ENCODE results near the gene PCDHB9. TPM values are rescaled to one million over a fixed set of nuclear protein-coding genes. Genes with fewer than 3 reads are reported as not detected.
A peak's percentile ranks its signal among the peaks of the same experiment; 100 is the strongest.
"Not testable (repeated sequence)": the region's sequence is repeated elsewhere in the genome, so short reads cannot be mapped to it uniquely, and the experiment has no call there.

The PCDHB9 gene
- polyA plus RNA-seq, 3 donors = 4.1 to 4.4 (median 4.3) TPM

DNA sequence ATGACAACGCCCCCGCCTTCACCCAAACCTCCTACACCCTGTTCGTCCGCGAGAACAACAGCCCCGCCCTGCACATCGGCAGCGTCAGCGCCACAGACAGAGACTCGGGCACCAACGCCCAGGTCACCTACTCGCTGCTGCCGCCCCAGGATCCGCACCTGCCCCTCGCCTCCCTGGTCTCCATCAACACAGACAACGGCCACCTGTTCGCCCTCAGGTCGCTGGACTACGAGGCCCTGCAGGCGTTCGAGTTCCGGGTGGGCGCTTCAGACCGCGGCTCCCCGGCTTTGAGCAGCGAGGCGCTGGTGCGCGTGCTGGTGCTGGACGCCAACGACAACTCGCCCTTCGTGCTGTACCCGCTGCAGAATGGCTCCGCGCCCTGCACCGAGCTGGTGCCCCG is 7.6 kb upstream of the PCDHB9 start:
- not testable (repeated sequence) for DNase-seq (ENCODE audit: extremely low read depth in 1 of 11, low read depth in 9 of 11, low spot score in 4 of 11)

DNA sequence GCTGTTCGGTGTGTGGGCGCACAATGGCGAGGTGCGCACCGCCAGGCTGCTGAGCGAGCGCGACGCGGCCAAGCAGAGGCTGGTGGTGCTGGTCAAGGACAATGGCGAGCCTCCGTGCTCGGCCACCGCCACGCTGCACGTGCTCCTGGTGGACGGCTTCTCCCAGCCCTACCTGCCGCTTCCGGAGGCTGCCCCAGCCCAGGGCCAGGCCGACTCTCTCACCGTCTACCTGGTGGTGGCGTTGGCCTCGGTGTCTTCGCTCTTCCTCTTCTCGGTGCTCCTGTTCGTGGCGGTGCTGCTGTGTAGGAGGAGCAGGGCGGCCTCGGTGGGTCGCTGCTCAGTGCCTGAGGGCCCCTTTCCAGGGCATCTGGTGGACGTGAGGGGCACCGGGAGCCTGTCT is 7.1 kb upstream of the PCDHB9 start:
- DNase-seq (ENCODE audit: extremely low read depth in 1 of 11, low read depth in 9 of 11, low spot score in 4 of 11) = not testable (repeated sequence)

DNA sequence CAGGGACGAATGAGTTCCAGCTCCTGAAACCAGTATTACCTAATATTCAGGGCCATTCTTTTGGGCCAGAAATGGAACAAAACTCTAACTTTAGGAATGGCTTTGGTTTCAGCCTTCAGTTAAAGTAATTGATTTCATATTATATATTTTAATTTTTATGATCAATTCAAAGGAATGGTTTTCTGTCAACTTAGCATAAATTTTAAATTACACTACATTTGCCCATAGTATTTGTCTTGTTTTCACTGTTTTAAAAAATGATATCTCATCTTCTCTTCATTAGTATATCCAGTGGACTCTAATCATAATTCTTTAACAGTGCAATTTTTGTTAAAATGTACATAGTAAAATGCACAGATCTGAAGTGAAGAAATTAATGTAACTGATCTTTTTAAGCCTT is 6.6 kb upstream of the PCDHB9 start:
- no peak for DNase-seq (ENCODE audit: extremely low read depth in 1 of 11, low read depth in 9 of 11, low spot score in 4 of 11)

DNA sequence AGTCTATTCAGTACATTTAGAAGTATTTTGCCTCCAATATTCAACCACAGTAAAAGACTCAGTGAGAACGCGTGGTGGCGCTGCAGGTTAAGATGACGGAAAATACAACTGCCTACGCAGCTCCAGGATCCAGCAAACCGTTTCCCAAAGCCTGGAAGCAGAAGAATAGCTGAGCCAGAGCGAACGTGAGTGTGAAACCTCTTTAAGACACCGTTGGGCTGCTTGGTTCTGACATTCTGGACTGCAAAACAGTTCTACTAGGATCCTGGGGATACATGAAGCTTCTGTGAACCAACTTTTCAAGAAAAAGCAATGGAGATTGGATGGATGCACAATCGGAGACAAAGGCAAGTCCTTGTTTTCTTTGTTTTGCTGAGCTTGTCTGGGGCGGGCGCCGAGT is 4.7 kb upstream of the PCDHB9 start, which contains the start of gene PCDHB16:
Gene PCDHB16, plus strand, starts transcription at position 140 of the 400 bp plus-strand sequence. Its CDS starts 173 bp downstream, at position 313.
- DNase-seq (ENCODE audit: extremely low read depth in 1 of 11, low read depth in 9 of 11, low spot score in 4 of 11) = peak in 3 of 11 donors; percentile 20 to 40 (median 29)

DNA sequence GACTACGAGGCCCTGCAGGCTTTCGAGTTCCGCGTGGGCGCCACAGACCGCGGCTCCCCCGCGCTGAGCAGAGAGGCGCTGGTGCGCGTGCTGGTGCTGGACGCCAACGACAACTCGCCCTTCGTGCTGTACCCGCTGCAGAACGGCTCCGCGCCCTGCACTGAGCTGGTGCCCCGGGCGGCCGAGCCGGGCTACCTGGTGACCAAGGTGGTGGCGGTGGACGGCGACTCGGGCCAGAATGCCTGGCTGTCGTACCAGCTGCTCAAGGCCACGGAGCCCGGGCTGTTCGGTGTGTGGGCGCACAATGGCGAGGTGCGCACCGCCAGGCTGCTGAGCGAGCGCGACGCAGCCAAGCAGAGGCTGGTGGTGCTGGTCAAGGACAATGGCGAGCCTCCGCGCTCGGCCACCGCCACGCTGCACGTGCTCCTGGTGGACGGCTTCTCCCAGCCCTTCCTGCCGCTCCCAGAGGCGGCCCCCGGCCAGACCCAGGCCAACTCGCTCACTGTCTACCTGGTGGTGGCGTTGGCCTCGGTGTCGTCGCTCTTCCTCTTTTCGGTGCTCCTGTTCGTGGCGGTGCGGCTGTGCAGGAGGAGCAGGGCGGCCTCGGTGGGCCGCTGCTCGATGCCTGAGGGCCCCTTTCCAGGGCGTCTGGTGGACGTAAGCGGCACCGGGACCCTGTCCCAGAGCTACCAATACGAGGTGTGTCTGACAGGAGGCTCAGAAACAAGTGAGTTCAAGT is 2.7 kb upstream of the PCDHB9 start:
- DNase-seq (ENCODE audit: extremely low read depth in 1 of 11, low read depth in 9 of 11, low spot score in 4 of 11) = not testable (repeated sequence)

DNA sequence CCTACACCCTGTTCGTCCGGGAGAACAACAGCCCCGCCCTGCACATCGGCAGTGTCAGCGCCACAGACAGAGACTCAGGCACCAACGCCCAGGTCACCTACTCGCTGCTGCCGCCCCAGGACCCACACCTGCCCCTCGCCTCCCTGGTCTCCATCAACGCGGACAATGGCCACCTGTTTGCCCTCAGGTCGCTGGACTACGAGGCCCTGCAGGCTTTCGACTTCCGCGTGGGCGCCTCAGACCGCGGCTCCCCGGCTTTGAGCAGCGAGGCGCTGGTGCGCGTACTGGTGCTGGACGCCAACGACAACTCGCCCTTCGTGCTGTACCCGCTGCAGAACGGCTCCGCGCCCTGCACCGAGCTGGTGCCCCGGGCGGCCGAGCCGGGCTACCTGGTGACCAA is 1.7 kb downstream of the PCDHB9 start:
- DNase-seq (ENCODE audit: extremely low read depth in 1 of 11, low read depth in 9 of 11, low spot score in 4 of 11) = not testable (repeated sequence)

DNA sequence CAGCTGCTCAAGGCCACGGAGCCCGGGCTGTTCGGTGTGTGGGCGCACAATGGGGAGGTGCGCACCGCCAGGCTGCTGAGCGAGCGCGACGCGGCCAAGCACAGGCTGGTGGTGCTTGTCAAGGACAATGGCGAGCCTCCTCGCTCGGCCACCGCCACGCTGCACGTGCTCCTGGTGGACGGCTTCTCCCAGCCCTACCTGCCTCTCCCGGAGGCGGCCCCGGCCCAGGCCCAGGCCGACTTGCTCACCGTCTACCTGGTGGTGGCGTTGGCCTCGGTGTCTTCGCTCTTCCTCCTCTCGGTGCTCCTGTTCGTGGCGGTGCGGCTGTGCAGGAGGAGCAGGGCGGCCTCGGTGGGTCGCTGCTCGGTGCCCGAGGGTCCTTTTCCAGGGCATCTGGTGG is 2.2 kb downstream of the PCDHB9 start:
- DNase-seq (ENCODE audit: extremely low read depth in 1 of 11, low read depth in 9 of 11, low spot score in 4 of 11) = not testable (repeated sequence)

DNA sequence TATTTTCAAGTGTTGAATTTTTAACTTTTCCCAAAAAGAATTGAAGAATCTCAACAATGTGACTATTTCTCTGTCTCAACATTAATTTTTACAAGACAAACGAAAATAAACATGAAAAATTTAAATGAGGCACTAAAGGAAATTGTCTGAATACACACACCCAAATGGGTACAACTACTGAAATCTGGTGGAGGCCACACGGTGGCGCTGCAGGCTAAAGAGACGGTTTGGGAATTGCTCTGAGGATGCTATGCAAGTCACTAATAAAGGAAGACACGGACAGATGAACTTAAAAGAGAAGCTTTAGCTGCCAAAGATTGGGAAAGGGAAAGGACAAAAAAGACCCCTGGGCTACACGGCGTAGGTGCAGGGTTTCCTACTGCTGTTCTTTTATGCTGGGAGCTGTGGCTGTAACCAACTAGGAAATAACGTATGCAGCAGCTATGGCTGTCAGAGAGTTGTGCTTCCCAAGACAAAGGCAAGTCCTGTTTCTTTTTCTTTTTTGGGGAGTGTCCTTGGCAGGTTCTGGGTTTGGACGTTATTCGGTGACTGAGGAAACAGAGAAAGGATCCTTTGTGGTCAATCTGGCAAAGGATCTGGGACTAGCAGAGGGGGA is 5.3 kb downstream of the PCDHB9 start, which contains the start of gene PCDHB10:
Gene PCDHB10, plus strand, starts transcription at position 244 of the 616 bp plus-strand sequence. Its CDS starts 200 bp downstream, at position 444.
- DNase-seq (ENCODE audit: extremely low read depth in 1 of 11, low read depth in 9 of 11, low spot score in 4 of 11) = peak in 1 of 11 donors; percentile 14

DNA sequence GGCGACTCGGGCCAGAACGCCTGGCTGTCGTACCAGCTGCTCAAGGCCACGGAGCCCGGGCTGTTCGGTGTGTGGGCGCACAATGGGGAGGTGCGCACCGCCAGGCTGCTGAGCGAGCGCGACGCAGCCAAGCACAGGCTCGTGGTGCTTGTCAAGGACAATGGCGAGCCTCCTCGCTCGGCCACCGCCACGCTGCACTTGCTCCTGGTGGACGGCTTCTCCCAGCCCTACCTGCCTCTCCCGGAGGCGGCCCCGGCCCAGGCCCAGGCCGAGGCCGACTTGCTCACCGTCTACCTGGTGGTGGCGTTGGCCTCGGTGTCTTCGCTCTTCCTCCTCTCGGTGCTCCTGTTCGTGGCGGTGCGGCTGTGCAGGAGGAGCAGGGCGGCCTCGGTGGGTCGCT is 7.4 kb downstream of the PCDHB9 start:
- not testable (repeated sequence) for DNase-seq (ENCODE audit: extremely low read depth in 1 of 11, low read depth in 9 of 11, low spot score in 4 of 11)

DNA sequence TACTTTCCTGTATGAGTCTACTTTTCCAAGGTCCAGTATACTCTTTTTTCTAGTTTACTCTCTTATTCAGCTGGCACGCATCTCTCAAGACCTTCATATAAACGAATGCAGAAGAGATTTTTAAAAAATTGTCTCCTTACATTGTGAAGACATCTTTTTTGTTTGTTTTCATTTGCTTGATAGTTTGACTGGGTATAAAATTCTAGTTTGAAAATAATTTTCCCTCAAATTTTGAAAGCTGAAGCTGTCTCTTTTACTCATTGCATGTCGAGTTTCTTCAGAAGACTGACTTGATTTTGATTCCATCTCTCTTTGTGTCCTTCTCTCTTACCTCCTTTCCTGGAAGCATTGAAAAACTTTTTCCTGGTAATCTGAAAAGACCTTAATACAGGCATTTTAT is 9.4 kb downstream of the PCDHB9 start:
- DNase-seq (ENCODE audit: extremely low read depth in 1 of 11, low read depth in 9 of 11, low spot score in 4 of 11) = no peak

DNA sequence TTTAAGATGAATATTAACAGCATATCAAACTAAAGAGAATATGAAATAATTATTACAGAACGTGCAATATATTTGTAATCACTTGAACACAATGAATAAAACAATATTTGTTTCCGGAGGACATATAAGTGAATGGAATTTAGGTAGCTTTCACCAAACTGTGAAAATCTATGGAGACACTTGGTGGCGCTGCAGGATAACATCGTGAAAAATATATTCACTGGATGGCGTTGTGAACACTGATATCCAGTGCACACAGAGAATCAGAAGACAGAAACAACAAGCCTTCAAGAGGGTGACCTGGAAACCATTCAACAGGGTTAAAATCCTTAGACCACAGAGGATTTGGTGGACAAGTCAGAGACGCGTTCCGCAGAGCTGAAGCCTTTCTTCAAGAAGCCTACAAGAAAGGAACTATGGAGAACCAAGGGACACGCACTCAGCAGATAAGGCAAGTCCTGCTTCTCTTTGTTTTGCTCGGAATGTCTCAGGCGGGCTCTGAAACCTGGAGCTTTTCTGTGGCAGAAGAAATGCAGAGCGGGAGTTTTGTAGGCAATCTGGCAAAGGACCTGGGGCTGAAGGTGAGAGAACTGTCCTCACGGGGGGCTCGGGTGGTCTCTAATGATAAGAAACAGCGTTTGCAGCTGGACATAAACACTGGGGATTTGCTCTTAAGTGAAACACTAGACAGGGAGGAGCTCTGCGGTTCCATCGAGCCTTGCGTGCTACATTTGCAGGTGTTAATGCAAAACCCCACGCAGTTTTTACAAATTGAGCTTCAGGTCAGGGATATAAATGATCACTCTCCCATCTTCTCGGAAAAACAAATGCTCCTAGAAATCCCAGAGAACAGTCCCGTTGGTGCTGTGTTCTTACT is 12.6 kb downstream of the PCDHB9 start, which contains the start of gene PCDHB11:
Gene PCDHB11, plus strand, starts transcription at position 269 of the 877 bp plus-strand sequence. Its CDS starts 148 bp downstream, at position 417.
- DNase-seq (ENCODE audit: extremely low read depth in 1 of 11, low read depth in 9 of 11, low spot score in 4 of 11) = no peak

DNA sequence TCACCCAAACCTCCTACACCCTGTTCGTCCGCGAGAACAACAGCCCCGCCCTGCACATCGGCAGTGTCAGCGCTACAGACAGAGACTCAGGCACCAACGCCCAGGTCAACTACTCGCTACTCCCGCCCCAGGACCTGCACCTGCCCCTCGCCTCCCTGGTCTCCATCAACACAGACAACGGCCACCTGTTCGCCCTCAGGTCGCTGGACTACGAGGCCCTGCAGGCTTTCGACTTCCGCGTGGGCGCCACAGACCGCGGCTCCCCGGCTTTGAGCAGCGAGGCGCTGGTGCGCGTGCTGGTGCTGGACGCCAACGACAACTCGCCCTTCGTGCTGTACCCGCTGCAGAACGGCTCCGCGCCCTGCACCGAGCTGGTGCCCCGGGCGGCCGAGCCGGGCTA is 14.2 kb downstream of the PCDHB9 start:
- not testable (repeated sequence) for DNase-seq (ENCODE audit: extremely low read depth in 1 of 11, low read depth in 9 of 11, low spot score in 4 of 11)

DNA sequence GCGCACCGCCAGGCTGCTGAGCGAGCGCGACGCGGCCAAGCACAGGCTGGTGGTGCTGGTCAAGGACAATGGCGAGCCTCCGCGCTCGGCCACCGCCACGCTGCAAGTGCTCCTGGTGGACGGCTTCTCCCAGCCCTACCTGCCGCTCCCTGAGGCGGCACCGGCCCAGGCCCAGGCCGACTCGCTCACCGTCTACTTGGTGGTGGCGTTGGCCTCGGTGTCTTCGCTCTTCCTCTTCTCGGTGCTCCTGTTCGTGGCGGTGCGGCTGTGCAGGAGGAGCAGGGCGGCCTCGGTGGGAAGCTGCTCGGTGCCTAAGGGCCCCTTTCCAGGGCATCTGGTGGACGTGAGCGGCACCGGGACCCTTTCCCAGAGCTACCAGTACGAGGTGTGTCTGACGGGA is 14.7 kb downstream of the PCDHB9 start:
- DNase-seq (ENCODE audit: extremely low read depth in 1 of 11, low read depth in 9 of 11, low spot score in 4 of 11) = not testable (repeated sequence)

DNA sequence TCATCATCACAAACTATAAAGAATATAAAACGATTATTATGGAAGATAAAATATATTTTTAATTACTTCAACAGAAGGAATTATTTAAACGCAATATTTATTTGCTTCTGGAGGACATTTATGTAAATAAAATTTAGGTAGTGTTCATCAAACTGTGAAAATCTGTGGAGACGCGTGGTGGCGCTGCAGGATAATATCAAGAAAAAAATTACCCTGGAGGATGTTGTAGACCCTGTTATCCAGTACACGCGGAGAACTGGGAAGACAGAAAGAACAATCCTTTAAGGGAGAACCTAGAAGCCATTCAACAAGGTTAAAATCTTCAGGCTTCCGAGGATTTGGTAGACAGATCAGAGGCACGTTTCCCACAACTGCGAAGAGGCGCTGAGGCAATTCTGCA is 21.5 kb downstream of the PCDHB9 start, which contains the start of gene PCDHB12:
Gene PCDHB12, plus strand, starts transcription at position 242 of the 400 bp plus-strand sequence. CDS start 189 bp downstream, outside the sequence.
- DNase-seq (ENCODE audit: extremely low read depth in 1 of 11, low read depth in 9 of 11, low spot score in 4 of 11) = peak in 1 of 11 donors; percentile 18

DNA sequence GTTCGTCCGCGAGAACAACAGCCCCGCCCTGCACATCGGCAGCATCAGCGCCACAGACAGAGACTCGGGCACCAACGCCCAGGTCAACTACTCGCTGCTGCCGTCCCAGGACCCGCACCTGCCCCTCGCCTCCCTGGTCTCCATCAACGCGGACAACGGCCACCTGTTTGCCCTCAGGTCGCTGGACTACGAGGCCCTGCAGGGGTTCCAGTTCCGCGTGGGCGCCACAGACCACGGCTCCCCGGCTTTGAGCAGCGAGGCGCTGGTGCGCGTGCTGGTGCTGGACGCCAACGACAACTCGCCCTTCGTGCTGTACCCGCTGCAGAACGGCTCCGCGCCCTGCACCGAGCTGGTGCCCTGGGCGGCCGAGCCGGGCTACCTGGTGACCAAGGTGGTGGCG is 23.3 kb downstream of the PCDHB9 start:
- not testable (repeated sequence) for DNase-seq (ENCODE audit: extremely low read depth in 1 of 11, low read depth in 9 of 11, low spot score in 4 of 11)

DNA sequence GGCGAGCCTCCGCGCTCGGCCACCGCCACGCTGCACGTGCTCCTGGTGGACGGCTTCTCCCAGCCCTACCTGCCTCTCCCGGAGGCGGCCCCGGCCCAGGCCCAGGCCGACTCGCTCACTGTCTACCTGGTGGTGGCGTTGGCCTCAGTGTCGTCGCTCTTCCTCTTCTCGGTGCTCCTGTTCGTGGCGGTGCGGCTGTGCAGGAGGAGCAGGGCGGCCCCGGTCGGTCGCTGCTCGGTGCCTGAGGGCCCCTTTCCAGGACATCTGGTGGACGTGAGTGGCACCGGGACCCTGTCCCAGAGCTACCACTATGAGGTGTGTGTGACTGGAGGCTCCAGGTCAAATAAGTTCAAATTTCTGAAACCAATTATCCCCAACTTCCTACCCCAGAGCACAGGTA is 23.9 kb downstream of the PCDHB9 start:
- not testable (repeated sequence) for DNase-seq (ENCODE audit: extremely low read depth in 1 of 11, low read depth in 9 of 11, low spot score in 4 of 11)

DNA sequence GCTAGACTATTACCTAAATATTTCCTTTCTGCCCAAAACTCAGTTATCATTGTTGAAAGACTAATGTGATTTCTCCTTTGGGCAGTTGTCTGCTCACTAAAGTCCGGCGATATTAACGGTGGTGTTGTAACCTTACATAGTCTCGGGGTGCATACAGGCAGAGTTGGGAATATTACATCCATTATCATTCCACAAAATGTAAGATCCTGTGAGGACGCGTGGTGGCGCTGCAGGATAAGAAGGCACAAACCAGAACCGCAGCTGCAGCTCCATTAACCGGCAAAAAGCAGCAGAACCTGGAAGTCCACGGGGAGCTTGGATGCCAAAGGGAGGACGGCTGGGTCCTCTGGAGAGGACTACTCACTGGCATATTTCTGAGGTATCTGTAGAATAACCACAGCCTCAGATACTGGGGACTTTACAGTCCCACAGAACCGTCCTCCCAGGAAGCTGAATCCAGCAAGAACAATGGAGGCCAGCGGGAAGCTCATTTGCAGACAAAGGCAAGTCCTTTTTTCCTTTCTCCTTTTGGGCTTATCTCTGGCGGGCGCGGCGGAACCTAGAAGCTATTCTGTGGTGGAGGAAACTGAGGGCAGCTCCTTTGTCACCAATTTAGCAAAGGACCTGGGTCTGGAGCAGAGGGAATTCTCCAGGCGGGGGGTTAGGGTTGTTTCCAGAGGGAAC is 26.8 kb downstream of the PCDHB9 start, which contains the start of gene PCDHB13:
Gene PCDHB13, plus strand, starts transcription at position 264 of the 684 bp plus-strand sequence. Its CDS starts 205 bp downstream, at position 469.
- not testable (repeated sequence) for DNase-seq (ENCODE audit: extremely low read depth in 1 of 11, low read depth in 9 of 11, low spot score in 4 of 11)

DNA sequence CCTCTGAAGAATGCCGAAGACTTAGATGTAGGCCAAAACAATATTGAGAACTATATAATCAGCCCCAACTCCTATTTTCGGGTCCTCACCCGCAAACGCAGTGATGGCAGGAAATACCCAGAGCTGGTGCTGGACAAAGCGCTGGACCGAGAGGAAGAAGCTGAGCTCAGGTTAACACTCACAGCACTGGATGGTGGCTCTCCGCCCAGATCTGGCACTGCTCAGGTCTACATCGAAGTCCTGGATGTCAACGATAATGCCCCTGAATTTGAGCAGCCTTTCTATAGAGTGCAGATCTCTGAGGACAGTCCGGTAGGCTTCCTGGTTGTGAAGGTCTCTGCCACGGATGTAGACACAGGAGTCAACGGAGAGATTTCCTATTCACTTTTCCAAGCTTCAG is 27.6 kb downstream of the PCDHB9 start:
- DNase-seq (ENCODE audit: extremely low read depth in 1 of 11, low read depth in 9 of 11, low spot score in 4 of 11) = not testable (repeated sequence)
